Measurements from ENCODE around the gene AP3S1.
"Not testable (repeated sequence)": the region's sequence is repeated elsewhere in the genome, so short reads cannot be mapped to it uniquely, and the experiment has no call there.

AP3S1 gene

DNA sequence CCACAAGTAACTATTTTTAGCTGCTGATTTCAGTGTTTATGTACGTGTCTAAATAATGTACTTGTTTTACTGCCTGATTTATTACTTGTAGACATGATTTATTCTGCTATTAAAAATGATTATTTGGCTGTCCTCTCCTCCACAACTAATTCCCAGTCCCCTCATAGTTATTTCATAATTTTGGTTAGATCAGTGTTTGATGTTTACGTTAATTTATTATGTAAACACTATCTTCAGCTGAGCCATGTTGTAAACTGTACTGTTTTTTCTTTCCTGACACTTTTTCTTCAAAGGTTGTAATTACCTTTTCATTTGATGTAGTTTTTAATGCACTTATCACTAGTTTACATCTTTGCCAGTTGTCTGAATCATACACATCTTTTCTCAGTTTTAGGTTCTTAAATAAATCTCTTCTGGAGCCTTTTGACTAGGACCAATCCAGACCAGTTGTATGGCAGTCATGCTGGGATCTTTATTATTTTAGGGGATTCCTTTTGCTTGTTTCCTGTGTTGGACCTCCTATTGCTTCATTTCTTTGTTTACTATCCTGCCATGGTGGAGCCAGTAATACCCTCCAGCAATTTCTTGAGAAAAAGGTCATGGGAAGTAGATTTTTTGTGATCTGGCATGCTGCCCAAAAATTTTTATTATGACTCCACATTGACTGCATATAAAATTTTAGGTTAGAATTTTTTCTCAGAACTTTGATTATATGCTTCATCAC lies 16.1 kb downstream of the AP3S1 start:
- no peak overlapping the region for H3K4me3 ChIP-seq (ENCODE audit: low read depth, low read length)
- no peak for DNase-seq (ENCODE audit: low read depth)

- no peak overlapping the region for H3K4me3 ChIP-seq (ENCODE audit: low read depth, low read length)
- no peak for DNase-seq (ENCODE audit: low read depth)
Observed at GRCh38 chr5:115858396-115858795, 16.7 kb downstream of the AP3S1 start.

- H3K4me3 ChIP-seq (ENCODE audit: low read depth, low read length), result no peak overlapping the region
- no peak for DNase-seq (ENCODE audit: low read depth)
Observed at GRCh38 chr5:115859378-115859777, 17.6 kb downstream of the AP3S1 start.

- no peak for DNase-seq (ENCODE audit: low read depth)
- no peak overlapping the region for H3K4me3 ChIP-seq (ENCODE audit: low read depth, low read length)
Observed at GRCh38 chr5:115869256-115869795, 27.6 kb downstream of the AP3S1 start.

GRCh38 chr5:115872447-115872846 lies 30.7 kb downstream of the AP3S1 start:
- H3K4me3 ChIP-seq (ENCODE audit: low read depth, low read length), result no peak overlapping the region

DNA sequence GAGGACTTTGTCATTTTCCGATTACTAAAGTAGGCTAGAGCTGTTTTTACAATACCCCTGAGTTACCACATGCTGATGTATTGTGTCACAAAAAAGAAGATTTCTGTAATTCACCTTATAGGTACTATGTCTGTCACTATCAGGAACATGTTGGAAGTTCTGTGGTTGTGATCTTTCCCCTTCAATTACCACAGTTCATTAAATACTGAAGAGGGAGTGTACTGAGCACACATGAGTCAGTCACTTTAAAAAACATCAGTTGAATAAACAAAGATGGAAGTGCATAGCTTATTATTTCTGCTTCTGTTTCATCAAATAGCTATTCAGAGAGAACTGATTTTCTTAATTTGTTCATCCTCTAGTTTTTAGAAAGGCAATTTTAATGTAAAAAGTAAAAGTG lies 31.7 kb downstream of the AP3S1 start:
- H3K4me3 ChIP-seq (ENCODE audit: low read depth, low read length), result no peak overlapping the region
- peak; percentile 32 for DNase-seq (ENCODE audit: low read depth)

More at GRCh38 chr5:115872447-115872846, 30.7 kb downstream of the AP3S1 start:
- no peak for DNase-seq (ENCODE audit: low read depth)

DNA sequence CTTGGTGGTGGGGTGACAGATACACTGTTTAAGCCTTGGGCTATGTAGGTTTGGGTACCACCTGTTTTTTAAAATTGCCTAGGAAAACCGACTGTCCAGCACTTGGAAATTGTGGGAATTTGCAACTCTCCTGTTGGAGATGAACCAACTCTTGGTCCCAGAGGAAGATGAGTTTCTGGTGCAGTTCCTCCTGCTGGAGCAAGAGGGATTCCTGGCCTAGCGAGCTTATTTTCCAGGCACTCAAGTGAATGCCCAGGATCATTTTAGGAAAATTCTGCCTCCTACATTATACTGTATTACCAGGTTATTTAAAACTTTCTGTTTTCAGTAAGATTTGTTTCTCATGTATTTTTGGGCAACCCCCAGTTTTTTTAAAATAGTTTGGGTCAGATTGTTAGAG lies 33.7 kb downstream of the AP3S1 start:
- no peak for DNase-seq (ENCODE audit: low read depth)
- H3K4me3 ChIP-seq (ENCODE audit: low read depth, low read length), result no peak overlapping the region

GRCh38 chr5:115877342-115877741 lies 35.6 kb downstream of the AP3S1 start:
- H3K4me3 ChIP-seq (ENCODE audit: low read depth, low read length); DNase-seq (ENCODE audit: low read depth): not testable (repeated sequence)

DNA sequence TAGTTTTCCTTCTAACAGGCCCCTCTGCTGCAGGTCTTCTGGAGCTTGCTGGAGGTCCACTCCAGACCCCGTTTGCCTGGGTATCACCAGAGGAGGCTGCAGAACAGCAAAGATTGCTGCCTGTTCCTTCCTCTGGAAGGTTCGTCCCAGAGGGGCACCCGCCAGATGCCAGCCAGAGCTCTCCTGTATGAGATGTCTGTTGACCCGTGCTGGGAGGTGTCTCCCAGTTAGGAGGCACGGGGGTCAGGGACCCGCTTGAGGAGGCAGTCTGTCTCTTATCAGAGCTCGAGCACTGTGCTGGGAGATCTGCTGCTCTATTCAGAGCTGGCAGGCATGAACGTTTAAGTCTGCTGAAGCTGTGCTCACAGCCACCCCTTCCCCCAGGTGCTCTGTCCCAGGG lies 40.7 kb downstream of the AP3S1 start:
- not testable (repeated sequence) for H3K4me3 ChIP-seq (ENCODE audit: low read depth, low read length); DNase-seq (ENCODE audit: low read depth)

- DNase-seq (ENCODE audit: low read depth), result no peak
- H3K4me3 ChIP-seq (ENCODE audit: low read depth, low read length), result no peak overlapping the region
Observed at GRCh38 chr5:115884704-115885103, 43.0 kb downstream of the AP3S1 start.

DNA sequence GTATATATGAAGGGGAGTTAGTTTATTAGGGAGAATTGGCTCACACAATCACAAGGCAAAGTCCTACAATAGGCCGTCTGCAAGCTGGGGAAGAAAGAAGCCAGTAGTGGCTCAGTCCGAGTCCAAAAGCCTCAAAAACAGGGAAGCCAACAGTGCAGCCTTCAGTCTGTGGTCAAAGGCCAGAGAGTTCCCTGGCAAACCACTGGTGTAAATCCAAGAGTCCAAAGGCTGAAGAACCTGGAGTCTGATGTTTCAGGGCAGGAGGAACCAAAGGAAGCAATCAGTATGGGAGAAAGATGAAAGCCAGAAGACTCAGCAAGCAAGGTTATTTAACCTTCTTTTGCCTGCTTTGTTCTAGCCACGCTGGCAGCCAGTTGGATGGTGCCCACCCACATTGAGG lies 43.5 kb downstream of the AP3S1 start:
- H3K4me3 ChIP-seq (ENCODE audit: low read depth, low read length); DNase-seq (ENCODE audit: low read depth): not testable (repeated sequence)

DNA sequence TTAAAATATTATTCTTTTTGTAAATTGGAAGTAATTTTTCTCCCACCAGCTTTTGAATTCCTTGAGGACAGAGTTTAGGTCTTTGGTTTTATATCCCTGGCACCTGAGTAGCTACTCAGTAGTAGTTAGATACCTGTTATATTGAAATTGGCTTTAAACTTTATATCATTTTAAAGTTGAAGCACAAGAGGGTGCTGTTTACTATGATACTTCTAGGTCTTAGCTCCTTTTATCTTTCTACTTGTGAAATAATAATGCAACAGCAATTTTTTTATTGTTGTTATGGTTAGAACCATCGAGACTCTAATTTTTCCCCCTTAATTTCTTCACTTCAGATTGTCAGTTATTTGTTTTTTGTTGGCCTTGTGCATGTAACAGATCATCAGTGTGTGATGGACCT lies 46.3 kb downstream of the AP3S1 start:
- no peak for DNase-seq (ENCODE audit: low read depth)
- no peak overlapping the region for H3K4me3 ChIP-seq (ENCODE audit: low read depth, low read length)

DNA sequence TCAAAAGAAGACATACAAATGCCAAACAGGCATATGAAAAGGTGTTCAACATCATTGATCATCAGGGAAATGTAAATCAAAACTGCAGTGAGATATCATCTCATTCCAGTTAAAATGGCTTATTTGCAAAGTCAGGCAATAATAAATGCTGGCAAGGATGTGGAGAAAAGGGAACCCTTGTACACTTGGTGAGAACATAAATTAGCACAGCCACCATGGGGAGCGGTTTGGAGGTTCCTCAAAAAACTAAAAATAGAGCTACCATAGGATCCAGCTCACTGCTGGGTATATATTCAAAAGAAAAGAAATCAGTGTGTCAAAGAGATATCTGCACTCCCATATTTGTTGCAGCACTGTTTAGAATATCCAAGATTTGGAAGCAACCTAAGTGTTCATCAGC lies 50.3 kb downstream of the AP3S1 start:
- no peak overlapping the region for H3K4me3 ChIP-seq (ENCODE audit: low read depth, low read length)
- DNase-seq (ENCODE audit: low read depth), result no peak

DNA sequence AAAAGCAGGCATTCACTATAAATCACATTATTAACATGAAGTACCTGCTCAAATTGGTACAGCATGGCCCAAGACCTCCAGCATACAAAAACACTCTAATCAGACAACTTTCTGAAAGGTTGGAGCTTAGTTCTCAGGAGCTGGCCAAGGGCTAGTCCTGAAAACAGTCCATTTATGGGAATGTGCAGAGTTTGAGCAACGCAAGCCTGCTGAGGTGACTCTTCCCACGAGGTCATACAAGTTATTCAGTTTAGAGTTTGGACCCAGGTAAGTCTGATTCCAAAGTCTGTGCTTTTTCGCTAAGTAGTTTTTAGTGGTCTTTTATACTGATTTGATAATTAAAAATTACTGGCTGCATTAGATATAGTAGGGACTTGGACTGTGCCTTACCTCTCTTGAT lies 52.6 kb downstream of the AP3S1 start:
- no peak overlapping the region for H3K4me3 ChIP-seq (ENCODE audit: low read depth, low read length)
- no peak for DNase-seq (ENCODE audit: low read depth)

DNA sequence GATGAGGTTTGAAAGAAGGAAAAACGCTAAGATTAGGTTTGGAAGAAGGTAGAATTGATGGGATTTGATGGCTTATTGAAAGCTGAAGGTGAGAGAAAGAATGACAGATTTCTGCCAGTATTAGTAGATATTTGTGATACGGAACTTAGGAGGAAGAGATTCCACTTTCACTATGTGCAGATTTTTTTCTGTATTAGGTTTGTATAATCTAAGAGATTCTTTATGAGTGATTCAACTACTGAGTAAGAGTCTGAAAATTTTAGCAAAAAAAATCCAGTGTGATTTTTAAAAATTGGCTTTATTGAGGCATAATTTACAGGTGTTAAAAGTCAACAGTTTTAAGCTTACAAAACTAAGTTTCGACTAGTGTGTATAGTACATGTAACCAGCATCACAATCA lies 54.1 kb downstream of the AP3S1 start:
- no peak for DNase-seq (ENCODE audit: low read depth)
- no peak overlapping the region for H3K4me3 ChIP-seq (ENCODE audit: low read depth, low read length)

DNA sequence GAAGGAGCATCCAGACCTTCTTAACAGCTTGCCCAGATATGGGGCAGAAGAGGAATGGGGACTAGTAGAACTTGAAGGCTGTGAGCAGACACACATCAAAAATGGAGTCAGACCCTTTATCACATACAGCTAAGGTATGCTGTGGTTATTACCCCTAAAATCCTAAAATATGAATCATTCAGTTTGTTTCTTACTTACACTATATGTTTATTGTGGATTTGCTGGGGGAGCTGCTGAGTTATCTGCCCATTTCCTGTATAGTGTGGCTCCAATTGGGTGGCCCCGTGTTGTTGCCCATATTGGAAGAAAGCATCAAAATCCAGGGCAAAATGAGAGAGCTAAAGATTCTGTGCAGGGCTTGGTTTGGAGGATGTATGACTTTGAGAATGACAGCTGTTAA lies 56.9 kb downstream of the AP3S1 start:
- DNase-seq (ENCODE audit: low read depth), result no peak

DNA sequence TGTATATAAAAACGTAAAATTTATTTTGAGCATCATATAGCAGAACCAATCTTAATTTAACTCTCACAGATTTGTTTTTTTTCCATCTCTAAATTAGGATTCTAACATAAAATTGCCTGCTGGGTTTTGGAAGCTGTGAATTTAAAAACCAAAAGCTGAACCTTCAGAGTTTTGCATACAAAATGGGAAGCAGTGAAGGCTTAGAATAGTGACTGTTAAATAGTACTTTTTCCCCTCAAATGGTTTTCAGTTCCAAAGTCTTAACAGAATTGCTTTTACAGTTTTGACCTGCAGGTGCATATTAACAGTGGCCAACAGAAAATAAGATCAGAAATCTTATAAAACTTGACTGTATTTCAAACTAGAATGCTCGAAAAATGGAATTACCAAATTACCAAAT lies 65.4 kb downstream of the AP3S1 start:
- no peak for DNase-seq (ENCODE audit: low read depth)
- no peak overlapping the region for H3K4me3 ChIP-seq (ENCODE audit: low read depth, low read length)

More for the DNA sequence above, 56.9 kb downstream of the AP3S1 start:
- H3K4me3 ChIP-seq (ENCODE audit: low read depth, low read length), result no peak overlapping the region

GRCh38 chr5:115913623-115914400 lies 72.1 kb downstream of the AP3S1 start:
- H3K4me3 ChIP-seq (ENCODE audit: low read depth, low read length); DNase-seq (ENCODE audit: low read depth): not testable (repeated sequence)

DNA sequence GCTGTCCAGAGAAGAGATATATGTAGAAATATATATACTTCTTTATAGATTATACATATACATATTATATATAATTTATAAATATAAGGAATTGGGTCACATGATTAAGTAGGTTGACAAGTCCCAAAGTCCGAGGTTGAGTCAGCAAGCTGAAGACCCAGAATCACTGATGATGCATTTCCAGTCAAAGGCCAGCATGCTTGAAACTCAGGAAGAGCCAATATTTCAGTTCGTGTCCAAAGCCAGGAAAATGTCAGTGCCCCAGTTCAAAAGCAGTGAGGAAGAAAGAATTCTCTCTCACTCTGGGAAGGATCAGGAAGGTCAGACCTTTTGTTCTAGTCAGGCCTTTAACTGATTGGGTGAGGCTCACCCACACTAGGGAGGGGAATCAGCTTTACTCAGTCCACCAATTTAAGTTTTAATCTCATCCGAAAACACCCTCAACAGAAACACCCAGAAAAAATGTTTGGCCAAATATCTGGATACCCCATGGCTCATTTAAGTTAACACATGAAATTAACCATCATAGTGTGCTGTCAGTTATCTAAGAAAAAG lies 78.5 kb downstream of the AP3S1 start:
- no peak overlapping the region for H3K4me3 ChIP-seq (ENCODE audit: low read depth, low read length)
- peak; percentile 14 for DNase-seq (ENCODE audit: low read depth)

All from skeletal muscle cell (primary cell).